Lung (tissue), 12 donors: ENCODE measurements around the gene GPNMB. TPM values are rescaled to one million over a fixed set of nuclear protein-coding genes. Genes with fewer than 3 reads are reported as not detected.

Experiments used
- ATAC-seq: fragments of 200-7000 bp; cut with Tn5 transposase; one replicate; pipeline ENCODE4 v1.9.1; 2020; ENCODE audit warnings: moderate number of reproducible peaks; ENCODE audit not compliant: insufficient read depth, low FRiP score
- DNase-seq, 3 donors: peaks; one replicate each; pipeline ENCODE4 v3.0.0-alpha.2; 2013 to 2017
- H3K27ac ChIP-seq, 2 donors: one replicate each; pipeline ENCODE4 v1.5.1; 2013; ENCODE audit warnings: mild to moderate bottlenecking in 2 of 2, moderate library complexity in 2 of 2, control low read depth in 1 of 2, inconsistent platforms in 1 of 2, low read depth in 1 of 2, low read length in 1 of 2
- H3K27me3 ChIP-seq, 3 donors: one replicate each; pipeline ENCODE4 v1.5.1; 2013; ENCODE audit warnings: low read length in 2 of 3; ENCODE audit not compliant: control insufficient read depth in 3 of 3, insufficient read depth in 3 of 3
- H3K36me3 ChIP-seq, 4 donors: one replicate each; pipeline ENCODE4 v1.5.1; 2013; ENCODE audit warnings: low read length in 4 of 4, mild to moderate bottlenecking in 1 of 4, moderate library complexity in 1 of 4; ENCODE audit not compliant: control insufficient read depth in 4 of 4, insufficient read depth in 4 of 4
- H3K4me1 ChIP-seq, 5 donors: one replicate each; pipeline ENCODE4 v1.5.1; 2013; ENCODE audit warnings: low read length in 5 of 5, mild to moderate bottlenecking in 2 of 5, moderate library complexity in 1 of 5; ENCODE audit not compliant: control insufficient read depth in 5 of 5, insufficient read depth in 5 of 5
- H3K4me3 ChIP-seq: one replicate; pipeline ENCODE4 v1.5.1; 2013; ENCODE audit warnings: mild to moderate bottlenecking, control low read depth, moderate library complexity
- H3K9ac ChIP-seq, 2 donors: one replicate each; pipeline ENCODE4 v1.5.1; 2013; ENCODE audit warnings: low read length in 2 of 2, control low read depth in 1 of 2; ENCODE audit not compliant: insufficient read depth in 1 of 2
- H3K9me3 ChIP-seq, 4 donors: one replicate each; pipeline ENCODE4 v1.5.1; 2013; ENCODE audit warnings: low read length in 3 of 4, mild to moderate bottlenecking in 1 of 4, moderate library complexity in 1 of 4; ENCODE audit not compliant: control insufficient read depth in 4 of 4, insufficient read depth in 3 of 4
- WGBS, 2 donors: extraction: QIAGEN DNeasy Blood & Tissue Kit; methylation state at CpG; one replicate each; pipeline ENCODE4 v1.1.7; 2013; 5-methylcytosine and 5-hydroxymethylcytosine counted together
- polyA plus RNA-seq, 2 donors: library from polyadenylated mRNA; stranded (reverse); fragments of 200-250 nt; gene quantifications; one replicate each; pipeline ENCODE4 v1.2.1, GENCODE V29; 2013
- total RNA-seq, 2 donors: library from RNA; depleted of rRNA in 1 of 2; stranded (reverse); fragments of >200 nt in 1 of 2; gene quantifications; one replicate each; pipeline ENCODE4 v1.2.1, GENCODE V29; 2014 to 2021
- TF ChIP-seq, protein P1 (sequence below): IDR thresholded peaks from 2 replicates; pipeline ENCODE4 v1.5.1; 2012; ENCODE audit warnings: mild to moderate bottlenecking; ENCODE audit errors: control extremely low read depth, extremely low read depth
- donor health status: control.
- donor health status: control.
- donor health status: Bipolar disorder and iron deficiency.
- donor health status: healthy.
- donor health status: DM: yes; HTN: yes; CAD: no.

The GPNMB gene
- total and polyA plus RNA-seq, 4 donors: 47.7 to 127 (median 77.5) TPM

GRCh38 chr7:23298885-23299769, 52.6 kb downstream of the GPNMB start, which contains the start of gene MALSU1:
MALSU1 (plus strand) TSS chr7:23299339; CDS start chr7:23299353, 14 bp downstream.
- ATAC-seq (peak; percentile 99), DNase-seq (peak; percentile 97 to 99 (median 99))
- Histone ChIP-seq H3K27me3 (no peaks in the 10 kb centered on the region), H3K36me3 (peaks cover 0 to 15% (median 7%) of the 10 kb centered on the region in 4 donors), H3K4me3 (peak within 1 kb of the TSS; percentile 77), H3K4me1 (peaks cover 0 to 15% (median 6%) of the 10 kb centered on the region in 5 donors), H3K9me3 (no peaks in the 10 kb centered on the region), H3K9ac (peak within 1 kb of the TSS; percentile 80 to 85), H3K27ac (peak within 1 kb of the TSS; percentile 82 to 83)
- TF ChIP-seq, protein P1, sequence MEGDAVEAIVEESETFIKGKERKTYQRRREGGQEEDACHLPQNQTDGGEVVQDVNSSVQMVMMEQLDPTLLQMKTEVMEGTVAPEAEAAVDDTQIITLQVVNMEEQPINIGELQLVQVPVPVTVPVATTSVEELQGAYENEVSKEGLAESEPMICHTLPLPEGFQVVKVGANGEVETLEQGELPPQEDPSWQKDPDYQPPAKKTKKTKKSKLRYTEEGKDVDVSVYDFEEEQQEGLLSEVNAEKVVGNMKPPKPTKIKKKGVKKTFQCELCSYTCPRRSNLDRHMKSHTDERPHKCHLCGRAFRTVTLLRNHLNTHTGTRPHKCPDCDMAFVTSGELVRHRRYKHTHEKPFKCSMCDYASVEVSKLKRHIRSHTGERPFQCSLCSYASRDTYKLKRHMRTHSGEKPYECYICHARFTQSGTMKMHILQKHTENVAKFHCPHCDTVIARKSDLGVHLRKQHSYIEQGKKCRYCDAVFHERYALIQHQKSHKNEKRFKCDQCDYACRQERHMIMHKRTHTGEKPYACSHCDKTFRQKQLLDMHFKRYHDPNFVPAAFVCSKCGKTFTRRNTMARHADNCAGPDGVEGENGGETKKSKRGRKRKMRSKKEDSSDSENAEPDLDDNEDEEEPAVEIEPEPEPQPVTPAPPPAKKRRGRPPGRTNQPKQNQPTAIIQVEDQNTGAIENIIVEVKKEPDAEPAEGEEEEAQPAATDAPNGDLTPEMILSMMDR: no peak
- whole genome bisulfite sequencing, 2 donors: 1 to 3% methylated on average over 59 of the region's 59 CpGs

GRCh38 chr7:23299770-23300300, 53.3 kb downstream of the GPNMB start:
- H3K27ac ChIP-seq: peak overlapping the region; percentile 78 to 83

GRCh38 chr7:23306936-23307521, 60.5 kb downstream of the GPNMB start:
- ATAC-seq (no peak), DNase-seq (no peak)
- no peak overlapping the region for H3K4me3 ChIP-seq
- H3K27ac ChIP-seq: no peak overlapping the region
- 94 to 96% methylated on average over 2 of the region's 2 CpGs for WGBS, 2 donors
- H3K9ac ChIP-seq: no peak overlapping the region
- no peaks in the 10 kb centered on the region for H3K9me3 ChIP-seq
- H3K27me3 ChIP-seq: no peaks in the 10 kb centered on the region
- peaks cover 11 to 40% (median 27%) of the 10 kb centered on the region in 4 donors for H3K36me3 ChIP-seq
- H3K4me1 ChIP-seq: peaks cover 0 to 3% (median 0%) of the 10 kb centered on the region in 5 donors
- TF ChIP-seq, protein P1: no peak

More at GRCh38 chr7:23299770-23300300, 53.3 kb downstream of the GPNMB start:
- TF ChIP-seq, protein P1: no peak
- H3K9ac ChIP-seq: peak overlapping the region; percentile 80 to 85
- peaks cover 0 to 15% (median 6%) of the 10 kb centered on the region in 5 donors for H3K4me1 ChIP-seq
- WGBS, 2 donors: 9 to 19% methylated on average over 12 of the region's 12 CpGs
- peak in 2 of 3 donors; percentile 21 to 22 for DNase-seq
- no peaks in the 10 kb centered on the region for H3K27me3 ChIP-seq
- H3K9me3 ChIP-seq: no peaks in the 10 kb centered on the region
- peaks cover 0 to 15% (median 8%) of the 10 kb centered on the region in 4 donors for H3K36me3 ChIP-seq
- ATAC-seq: no peak
- H3K4me3 ChIP-seq: peak overlapping the region; percentile 77
